Stimulated activated CD4-positive, alpha-beta T cell treated with anti-CD3 and anti-CD28 coated beads, Interleukin-1b, Interleukin-23, amount 100 ng/mL, for 24 hours (primary cell): ENCODE results near the gene DDX39B.
"Not testable (repeated sequence)": the region's sequence is repeated elsewhere in the genome, so short reads cannot be mapped to it uniquely, and the experiment has no call there.

Experiments
- DNase-seq, 4 experiments: peaks; one replicate each; pipeline ENCODE4 v3.0.0-alpha.2; 2020; ENCODE audit warnings: low read depth in 4 of 4, low spot score in 1 of 4

Gene DDX39B

GRCh38 chr6:31541658-31542521 lies at the start of gene DDX39B:
TSS of gene DDX39B (minus strand) at chr6:31542003. CDS start at chr6:31540532, 1,471 bp downstream.
- peak; percentile 80 to 87 (median 83) for DNase-seq

- DNase-seq, result not testable (repeated sequence)
Observed at GRCh38 chr6:31590691-31591090, 48.9 kb upstream of the DDX39B start.

GRCh38 chr6:31588871-31589650 lies 47.3 kb upstream of the DDX39B start:
- no peak for DNase-seq

GRCh38 chr6:31587791-31588777 lies 46.3 kb upstream of the DDX39B start:
- no peak for DNase-seq

- no peak for DNase-seq
Observed at GRCh38 chr6:31586599-31587281, 44.9 kb upstream of the DDX39B start.

- no peak for DNase-seq
Observed at GRCh38 chr6:31586008-31586407, 44.2 kb upstream of the DDX39B start, which contains the start of gene LST1. TSS of gene LST1 (plus strand) at chr6:31586277. CDS start at chr6:31587300, 1,023 bp downstream.

GRCh38 chr6:31585491-31585890 lies 43.7 kb upstream of the DDX39B start:
- DNase-seq, result no peak

- DNase-seq, result no peak
Observed at GRCh38 chr6:31582230-31582643, 40.4 kb upstream of the DDX39B start, which contains the start of gene LTB. TSS of gene LTB (minus strand) at chr6:31582424. CDS start at chr6:31582417, 7 bp downstream.

GRCh38 chr6:31581434-31582229 lies 39.8 kb upstream of the DDX39B start:
- DNase-seq, result no peak

GRCh38 chr6:31580807-31581433 lies 39.1 kb upstream of the DDX39B start:
- peak; percentile 74 to 92 (median 82) for DNase-seq

GRCh38 chr6:31580438-31580740 lies 38.6 kb upstream of the DDX39B start:
- DNase-seq, result no peak

GRCh38 chr6:31579546-31580437 lies 38.0 kb upstream of the DDX39B start:
- DNase-seq, result peak in 1 of 4 experiments; percentile 41

GRCh38 chr6:31579119-31579505 lies 37.3 kb upstream of the DDX39B start:
- DNase-seq, result no peak

- peak in 1 of 4 experiments; percentile 37 for DNase-seq
Observed at GRCh38 chr6:31578184-31579118, 36.6 kb upstream of the DDX39B start.

- DNase-seq, result no peak
Observed at GRCh38 chr6:31577579-31577966, 35.8 kb upstream of the DDX39B start.

GRCh38 chr6:31576897-31577578 lies 35.2 kb upstream of the DDX39B start:
- peak in 1 of 4 experiments; percentile 49 for DNase-seq
